ENCODE measurements around the gene FOXO1.

DNA sequence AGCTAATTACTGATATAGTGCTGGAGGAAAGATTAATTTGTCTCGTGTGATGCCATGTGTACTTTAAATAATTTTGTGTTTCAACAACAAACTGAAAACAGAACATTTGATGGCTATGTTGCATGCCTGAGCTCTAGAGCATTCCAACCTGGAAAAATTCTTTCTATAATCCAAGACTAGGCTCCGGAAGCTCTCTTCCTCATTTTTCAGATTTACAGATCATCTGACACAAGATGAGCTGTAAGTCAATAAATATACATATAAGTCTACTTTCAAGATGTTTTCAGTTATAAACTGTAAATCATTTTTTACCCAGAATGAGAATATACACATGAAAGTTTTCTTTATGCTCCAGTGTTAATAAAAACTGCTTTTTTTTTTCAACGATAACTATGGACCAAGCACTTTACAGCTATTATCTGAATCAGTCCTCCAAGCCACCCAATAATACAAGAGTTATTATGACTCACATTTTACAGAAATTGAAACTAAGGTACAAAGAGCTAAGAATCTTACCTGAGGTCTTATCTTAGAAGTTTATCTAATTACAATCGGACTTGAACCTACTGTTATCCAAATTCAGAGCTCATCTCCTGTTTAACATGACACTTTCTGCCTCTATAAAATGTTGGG lies 6.4 kb upstream of the FOXO1 start:
- no peak for TF ChIP-seq CTCF (IDR thresholded peaks at IDR 0.05)
- no peak for TF ChIP-seq POLR2A (IDR thresholded peaks at IDR 0.05)

Data from lower leg skin (tissue), 3 donors.